IgD-negative memory B cell (primary cell): ENCODE results near the gene ETNK1. TPM values are rescaled to one million over a fixed set of nuclear protein-coding genes. Genes with fewer than 3 reads are reported as not detected.

Source experiments
- H3K27ac Mint-ChIP-seq, 3 donors: one replicate each; pipeline ENCODE4 v1.8.0; 2020 to 2022; ENCODE audit warnings: mild to moderate bottlenecking in 3 of 3, mixed read lengths in 3 of 3, moderate library complexity in 1 of 3
- H3K27me3 Mint-ChIP-seq: one replicate; pipeline ENCODE4 v1.8.0; 2021; ENCODE audit warnings: mixed read lengths
- H3K36me3 Mint-ChIP-seq: one replicate; pipeline ENCODE4 v1.8.0; 2020; ENCODE audit warnings: mild to moderate bottlenecking, mixed read lengths
- H3K4me1 Mint-ChIP-seq, 3 donors: one replicate each; pipeline ENCODE4 v1.8.0; 2020 to 2022; ENCODE audit warnings: mixed read lengths in 3 of 3, mild to moderate bottlenecking in 1 of 3
- H3K4me3 Mint-ChIP-seq, 4 donors: one replicate each; pipeline ENCODE4 v1.8.0; 2020 to 2022; ENCODE audit warnings: mild to moderate bottlenecking in 4 of 4, mixed read lengths in 4 of 4, moderate library complexity in 3 of 4
- H3K9me3 Mint-ChIP-seq, 3 donors: one replicate each; pipeline ENCODE4 v1.8.0; 2020 to 2021; ENCODE audit warnings: mixed read lengths in 3 of 3, mild to moderate bottlenecking in 1 of 3
- polyA plus RNA-seq: library from polyadenylated mRNA; unstranded; fragments of 300-500 nt; fragmentation: Illumina TruSeq; gene quantifications from one replicate; pipeline ENCODE4 v1.2.3, GENCODE V29; 2021

ETNK1 gene
- polyA plus RNA-seq, 1 donor from 2014 or later, result 17.0 TPM

GRCh38 chr12:22722779-22723178 is 97.8 kb downstream of the ETNK1 start:
- peaks cover 18% of the 10 kb centered on the region for H3K27me3 Mint-ChIP-seq
- H3K27ac Mint-ChIP-seq, result no peak overlapping the region
- peaks cover 0 to 5% (median 0%) of the 10 kb centered on the region in 3 donors for H3K9me3 Mint-ChIP-seq
- no peak overlapping the region for H3K4me3 Mint-ChIP-seq
- H3K4me1 Mint-ChIP-seq, result no peaks in the 10 kb centered on the region
- peaks cover 3% of the 10 kb centered on the region for H3K36me3 Mint-ChIP-seq

- no peaks in the 10 kb centered on the region for H3K36me3 Mint-ChIP-seq
- no peaks in the 10 kb centered on the region for H3K4me1 Mint-ChIP-seq
- H3K9me3 Mint-ChIP-seq, result peaks cover 0 to 5% (median 0%) of the 10 kb centered on the region in 3 donors
- H3K4me3 Mint-ChIP-seq, result peak overlapping the region in 1 of 4 donors; percentile 63
- H3K27me3 Mint-ChIP-seq, result peaks cover 9% of the 10 kb centered on the region
- no peak overlapping the region for H3K27ac Mint-ChIP-seq
Observed at GRCh38 chr12:22728987-22729386, 104.0 kb downstream of the ETNK1 start.

GRCh38 chr12:22729431-22729956 is 104.5 kb downstream of the ETNK1 start:
- Mint-ChIP-seq H3K27me3 (peaks cover 9% of the 10 kb centered on the region), H3K9me3 (peaks cover 0 to 5% (median 0%) of the 10 kb centered on the region in 3 donors), H3K27ac (no peak overlapping the region), H3K4me1 (no peaks in the 10 kb centered on the region), H3K4me3 (no peak overlapping the region), H3K36me3 (no peaks in the 10 kb centered on the region)

GRCh38 chr12:22729957-22730443 is 105.0 kb downstream of the ETNK1 start:
- H3K4me3 Mint-ChIP-seq, result no peak overlapping the region
- peaks cover 0 to 5% (median 0%) of the 10 kb centered on the region in 3 donors for H3K9me3 Mint-ChIP-seq
- peaks cover 9% of the 10 kb centered on the region for H3K27me3 Mint-ChIP-seq
- H3K36me3 Mint-ChIP-seq, result no peaks in the 10 kb centered on the region
- no peak overlapping the region for H3K27ac Mint-ChIP-seq
- H3K4me1 Mint-ChIP-seq, result no peaks in the 10 kb centered on the region

- Mint-ChIP-seq H3K36me3 (no peaks in the 10 kb centered on the region), H3K4me1 (no peaks in the 10 kb centered on the region), H3K27ac (no peak overlapping the region), H3K4me3 (no peak overlapping the region), H3K9me3 (peaks cover 0 to 5% (median 0%) of the 10 kb centered on the region in 3 donors), H3K27me3 (no peaks in the 10 kb centered on the region)
Observed at GRCh38 chr12:22731236-22731635, 106.3 kb downstream of the ETNK1 start.

GRCh38 chr12:22733756-22734155 is 108.8 kb downstream of the ETNK1 start:
- no peaks in the 10 kb centered on the region for H3K4me1 Mint-ChIP-seq

GRCh38 chr12:22738945-22739344 is 114.0 kb downstream of the ETNK1 start:
- Mint-ChIP-seq H3K4me3 (no peak overlapping the region), H3K27ac (no peak overlapping the region), H3K36me3 (no peaks in the 10 kb centered on the region), H3K9me3 (peaks cover 0 to 2% (median 0%) of the 10 kb centered on the region in 3 donors), H3K4me1 (no peaks in the 10 kb centered on the region), H3K27me3 (peaks cover 4% of the 10 kb centered on the region)

More at GRCh38 chr12:22733756-22734155, 108.8 kb downstream of the ETNK1 start:
- H3K27me3 Mint-ChIP-seq, result peaks cover 3% of the 10 kb centered on the region
- H3K36me3 Mint-ChIP-seq, result no peaks in the 10 kb centered on the region
- H3K4me3 Mint-ChIP-seq, result no peak overlapping the region
- no peak overlapping the region for H3K27ac Mint-ChIP-seq
- H3K9me3 Mint-ChIP-seq, result peaks cover 0 to 2% (median 0%) of the 10 kb centered on the region in 3 donors

Other genes starting within 250 kb of the ETNK1 start
- 17.8 TPM for gene C2CD5, start 80.6 kb upstream of the ETNK1 start, polyA plus RNA-seq